Keratinocyte (primary cell): ENCODE results near the gene WNT1. TPM values are rescaled to one million over a fixed set of nuclear protein-coding genes. Genes with fewer than 3 reads are reported as not detected.
A peak's percentile ranks its signal among the peaks of the same experiment; 100 is the strongest.

Source experiments
- DNase-seq: peaks from one replicate; pipeline ENCODE4 v3.0.0-alpha.2; 2011; ENCODE audit warnings: low read depth, missing footprints, low spot score
- FAIRE-seq: peaks from 2 replicates; lab custom pipeline; 2011; peaks lifted over from hg19 to GRCh38; lab: Jason Lieb, UNC
- H2AFZ ChIP-seq: 2 replicates; pipeline ENCODE4 v1.6.0; 2012; ENCODE audit warnings: low read length, control low read depth, inconsistent platforms; ENCODE audit not compliant: control insufficient read depth
- H3K27ac ChIP-seq: 2 replicates; pipeline ENCODE4 v1.5.1; 2011; ENCODE audit warnings: low read length; ENCODE audit not compliant: control insufficient read depth, insufficient read depth
- H3K27me3 ChIP-seq: 3 replicates; pipeline ENCODE4 v1.6.0; 2011; ENCODE audit warnings: low read length; ENCODE audit not compliant: control insufficient read depth, insufficient read depth; ENCODE audit errors: extremely low read depth
- H3K36me3 ChIP-seq, 2 experiments: 2 replicates in 1 of 2; 3 replicates in 1 of 2; pipeline ENCODE4 v1.5.1; 2011; ENCODE audit warnings: low read length in 2 of 2, mild to moderate bottlenecking in 1 of 2; ENCODE audit not compliant: control insufficient read depth in 2 of 2, insufficient read depth in 2 of 2; ENCODE audit errors: extremely low read depth in 1 of 2
- H3K4me1 ChIP-seq: 3 replicates; pipeline ENCODE4 v1.5.1; 2011; ENCODE audit warnings: low read length; ENCODE audit not compliant: control insufficient read depth, insufficient read depth; ENCODE audit errors: extremely low read depth
- H3K4me2 ChIP-seq: 3 replicates; pipeline ENCODE4 v1.6.0; 2011; ENCODE audit warnings: low read depth, low read length; ENCODE audit not compliant: control insufficient read depth, insufficient read depth; ENCODE audit errors: extremely low read depth
- H3K4me3 ChIP-seq, 3 experiments: fragments of 200-600 bp in 1 of 3; sonication (generic) in 1 of 3; 2 replicates in 2 of 3; 3 replicates in 1 of 3; pipeline ENCODE4 v1.5.1; 2011 to 2016; ENCODE audit warnings: low read length in 3 of 3, mild to moderate bottlenecking in 3 of 3, control low read depth in 2 of 3, inconsistent platforms in 1 of 3, low read depth in 1 of 3, mixed read lengths in 1 of 3, mixed run types in 1 of 3, moderate library complexity in 1 of 3; ENCODE audit not compliant: control insufficient read depth in 2 of 3, insufficient read depth in 2 of 3; ENCODE audit errors: extremely low read depth in 1 of 3
- H3K79me2 ChIP-seq: 2 replicates; pipeline ENCODE4 v1.6.0; 2012; ENCODE audit warnings: low read length; ENCODE audit not compliant: control insufficient read depth, insufficient read depth
- H3K9ac ChIP-seq: 3 replicates; pipeline ENCODE4 v1.6.0; 2011; ENCODE audit warnings: low read length; ENCODE audit not compliant: control insufficient read depth, insufficient read depth; ENCODE audit errors: extremely low read depth
- H3K9me1 ChIP-seq: 3 replicates; pipeline ENCODE4 v1.6.0; 2011; ENCODE audit warnings: low read length; ENCODE audit not compliant: control insufficient read depth, insufficient read depth; ENCODE audit errors: extremely low read depth
- H3K9me3 ChIP-seq: 2 replicates; pipeline ENCODE4 v1.5.1; 2012; ENCODE audit warnings: low read depth, low read length; ENCODE audit not compliant: control insufficient read depth
- H4K20me1 ChIP-seq: 3 replicates; pipeline ENCODE4 v1.6.0; 2011; ENCODE audit warnings: low read length; ENCODE audit not compliant: control insufficient read depth, insufficient read depth; ENCODE audit errors: extremely low read depth
- EZH2 ChIP-seq: IDR thresholded peaks from one replicate; pipeline ENCODE4 v1.6.1; 2012; ENCODE audit warnings: inconsistent platforms, mild to moderate bottlenecking, low read length, moderate library complexity
- dilution Hi-C: fragments of 300-500 bp; cut with MboI; formaldehyde crosslinking; loops from one replicate; pipeline ENCODE4 v1.7.0; 2020; ENCODE audit warnings: low sequenced_read_pairs; ENCODE audit not compliant: extremely low pct_ligation_motif_present
- polyA plus RNA-seq, 5 experiments: library from polyadenylated mRNA; depleted of rRNA in 3 of 5; stranded (reverse) in 3 of 5; stranded (forward) in 1 of 5; unstranded in 1 of 5; fragments of >200 nt; gene quantifications; 1 replicate in 1 of 5; 2 replicates in 3 of 5; 3 replicates in 1 of 5; pipeline versions ENCODE4 v1.2.1 to v1.2.3, GENCODE V29; 2011 to 2012; ENCODE audit warnings: missing spikeins in 2 of 5, low read depth in 1 of 5, low replicate concordance in 1 of 5
- TF ChIP-seq, protein P1 (sequence below), 3 experiments: IDR thresholded peaks in 1 of 3; conservative IDR thresholded peaks in 1 of 3; optimal IDR thresholded peaks in 1 of 3; 2 replicates in 2 of 3; 3 replicates in 1 of 3; pipeline versions ENCODE3 to v1.5.1; 2011; ENCODE audit warnings: low read length in 3 of 3, mild to moderate bottlenecking in 3 of 3, moderate library complexity in 2 of 3, control low read depth in 1 of 3, inconsistent platforms in 1 of 3; ENCODE audit not compliant: insufficient read depth in 2 of 3; ENCODE audit errors: extremely low read depth in 1 of 3

The WNT1 gene
- polyA plus RNA-seq, 1 donor (not counting 4 experiments of a cell fraction or from before 2014, with no cell fraction given): not detected

DNA sequence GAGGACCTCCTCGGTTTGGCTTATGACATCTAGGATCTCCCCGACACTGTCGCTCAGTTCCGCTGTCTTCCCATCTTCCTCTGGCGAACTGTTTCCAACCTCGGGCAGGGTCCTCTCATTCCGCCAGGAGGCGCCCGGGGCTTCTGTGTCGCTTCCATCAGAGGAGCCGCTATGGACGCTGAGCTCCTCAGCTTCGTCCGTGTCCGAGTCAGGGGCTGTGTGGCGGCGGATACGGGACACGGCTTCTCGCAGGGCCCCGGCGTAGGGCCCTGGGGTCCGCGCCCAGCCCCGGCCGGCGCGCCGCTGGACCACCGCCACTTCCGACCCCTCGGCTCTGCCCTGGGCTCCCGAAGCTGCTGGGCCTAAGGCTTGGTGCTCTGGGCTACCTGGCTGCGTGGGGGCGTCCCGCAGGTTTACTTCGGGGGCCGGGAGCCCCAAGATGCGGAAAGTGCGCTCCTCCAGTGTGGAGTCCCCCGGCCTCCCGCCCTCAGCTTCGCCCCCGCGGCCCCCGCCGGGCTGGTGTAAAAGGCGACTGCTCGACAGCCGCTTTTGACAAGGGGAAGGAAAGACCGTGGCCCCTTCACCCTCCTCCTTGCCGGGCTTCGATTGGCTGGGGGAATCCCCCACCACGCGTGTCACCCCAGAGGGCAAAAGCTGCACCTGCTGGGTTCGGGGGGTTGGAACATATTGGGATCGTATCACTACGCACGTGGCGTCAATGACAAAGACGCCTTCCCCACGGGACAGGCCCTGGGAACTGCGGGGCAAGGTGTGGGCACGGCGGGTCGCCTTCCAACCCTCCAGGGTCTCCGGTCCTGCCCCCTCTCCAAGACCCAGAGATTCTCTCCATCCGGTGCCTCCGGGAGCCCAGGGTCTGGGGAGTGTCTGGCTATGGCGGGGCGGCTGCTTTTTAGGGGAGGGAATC is 18.9 kb downstream of the WNT1 start:
- no peaks in the 10 kb centered on the region for H3K79me2 ChIP-seq
- H3K4me3 ChIP-seq: no peak overlapping the region
- H3K36me3 ChIP-seq: peaks cover 10 to 13% of the 10 kb centered on the region in 2 experiments
- peak overlapping the region; percentile 13 for H3K4me2 ChIP-seq
- H3K9me1 ChIP-seq: no peaks in the 10 kb centered on the region
- H3K27me3 ChIP-seq: peaks cover 24% of the 10 kb centered on the region
- no peak overlapping the region for H3K27ac ChIP-seq
- FAIRE-seq: no peak
- peak; percentile 63 for TF ChIP-seq EZH2
- TF ChIP-seq, protein P1, sequence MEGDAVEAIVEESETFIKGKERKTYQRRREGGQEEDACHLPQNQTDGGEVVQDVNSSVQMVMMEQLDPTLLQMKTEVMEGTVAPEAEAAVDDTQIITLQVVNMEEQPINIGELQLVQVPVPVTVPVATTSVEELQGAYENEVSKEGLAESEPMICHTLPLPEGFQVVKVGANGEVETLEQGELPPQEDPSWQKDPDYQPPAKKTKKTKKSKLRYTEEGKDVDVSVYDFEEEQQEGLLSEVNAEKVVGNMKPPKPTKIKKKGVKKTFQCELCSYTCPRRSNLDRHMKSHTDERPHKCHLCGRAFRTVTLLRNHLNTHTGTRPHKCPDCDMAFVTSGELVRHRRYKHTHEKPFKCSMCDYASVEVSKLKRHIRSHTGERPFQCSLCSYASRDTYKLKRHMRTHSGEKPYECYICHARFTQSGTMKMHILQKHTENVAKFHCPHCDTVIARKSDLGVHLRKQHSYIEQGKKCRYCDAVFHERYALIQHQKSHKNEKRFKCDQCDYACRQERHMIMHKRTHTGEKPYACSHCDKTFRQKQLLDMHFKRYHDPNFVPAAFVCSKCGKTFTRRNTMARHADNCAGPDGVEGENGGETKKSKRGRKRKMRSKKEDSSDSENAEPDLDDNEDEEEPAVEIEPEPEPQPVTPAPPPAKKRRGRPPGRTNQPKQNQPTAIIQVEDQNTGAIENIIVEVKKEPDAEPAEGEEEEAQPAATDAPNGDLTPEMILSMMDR (optimal IDR thresholded peaks at IDR 0.05 in 1 of 3, IDR thresholded peaks at IDR 0.05 in 1 of 3, conservative IDR thresholded peaks at IDR 0.05 in 1 of 3; ENCODE audit: extremely low read depth in 1 of 3, insufficient read depth in 2 of 3, low read length in 3 of 3): peak; percentile 35 to 61 (median 40)
- DNase-seq: no peak
- H2AFZ ChIP-seq: no peak overlapping the region
- dilution Hi-C loops: no loop called here
- H3K9ac ChIP-seq: no peak overlapping the region
- H3K9me3 ChIP-seq: no peaks in the 10 kb centered on the region
- H4K20me1 ChIP-seq: no peaks in the 10 kb centered on the region
- peaks cover 14% of the 10 kb centered on the region for H3K4me1 ChIP-seq

DNA sequence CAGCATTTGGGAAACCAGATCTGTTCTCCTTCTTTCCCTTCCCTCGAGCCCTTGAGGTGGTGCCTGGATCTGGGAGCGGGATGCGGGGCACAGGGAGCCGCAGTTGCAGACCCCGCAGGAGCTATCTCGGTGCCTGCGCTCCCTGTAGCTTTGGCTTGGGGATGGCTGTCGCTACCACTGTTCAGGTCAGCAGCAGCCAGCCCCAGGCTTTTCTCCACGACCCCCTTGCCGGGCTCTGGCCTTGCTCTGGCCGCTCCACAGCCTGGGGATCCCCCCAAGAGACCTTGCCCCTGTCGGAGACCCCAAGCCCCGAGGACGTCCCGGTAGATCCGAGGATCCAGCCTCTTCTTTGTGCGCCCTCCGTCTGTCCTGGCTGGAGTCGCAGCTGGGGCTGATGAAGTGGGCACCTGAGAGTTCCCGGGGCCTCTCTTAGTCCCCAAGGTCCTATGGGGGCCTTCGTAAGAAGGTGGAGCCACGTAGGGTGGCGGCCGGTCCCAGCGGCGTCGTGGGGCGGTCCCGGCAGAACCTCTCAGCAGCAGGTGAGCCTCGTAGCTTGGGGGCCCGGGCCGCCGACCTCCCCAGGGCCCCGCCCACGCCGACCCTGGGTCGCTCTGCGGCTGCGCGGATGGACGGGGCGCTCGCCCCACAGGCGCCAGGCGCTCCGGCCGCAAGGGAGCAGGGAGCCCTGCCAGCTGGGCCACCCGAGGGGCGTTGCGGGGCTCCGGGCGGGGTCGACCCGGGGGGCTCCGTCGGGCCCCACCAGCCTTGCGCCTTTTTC is 19.8 kb downstream of the WNT1 start:
- Histone ChIP-seq H3K4me2 (peak overlapping the region; percentile 68), H4K20me1 (no peaks in the 10 kb centered on the region), H3K27me3 (peaks cover 24% of the 10 kb centered on the region), H3K4me3 (peak overlapping the region; percentile 19 to 34 (median 27)), H3K36me3 (peaks cover 15 to 21% of the 10 kb centered on the region in 2 experiments), H3K27ac (no peak overlapping the region), H2AFZ (peak overlapping the region; percentile 5), H3K9me1 (no peaks in the 10 kb centered on the region), H3K4me1 (peaks cover 14% of the 10 kb centered on the region), H3K79me2 (no peaks in the 10 kb centered on the region), H3K9me3 (no peaks in the 10 kb centered on the region), H3K9ac (no peak overlapping the region)
- DNase-seq (no peak), FAIRE-seq (no peak)
- TF ChIP-seq EZH2: no peak
- TF ChIP-seq, protein P1 (optimal IDR thresholded peaks at IDR 0.05 in 1 of 3, IDR thresholded peaks at IDR 0.05 in 1 of 3, conservative IDR thresholded peaks at IDR 0.05 in 1 of 3; ENCODE audit: extremely low read depth in 1 of 3, insufficient read depth in 2 of 3, low read length in 3 of 3): no peak
- dilution Hi-C loops: no loop called here
